A549 (cell line): Measurements from ENCODE around the gene PLCH2. TPM values are rescaled to one million over a fixed set of nuclear protein-coding genes. Genes with fewer than 3 reads are reported as not detected.

Experiments
- ATAC-seq, 2 experiments: fragments of 200-7000 bp in 1 of 2; fragments of >200 bp in 1 of 2; cut with Nextera tagmentation in 1 of 2; cut with Tn5 transposase in 1 of 2; 3 replicates each; pipeline versions ENCODE4 v1.8.0 to v1.9.1; 2018 to 2020; ENCODE audit warnings: mild to moderate bottlenecking in 1 of 2, moderate library complexity in 1 of 2
- CTCF ChIA-PET: fragments of 300-600 bp; sonication (Branson Sonifier 250); formaldehyde crosslinking; extraction: SDS; loops from one replicate; lab custom pipeline; 2021; ENCODE audit warnings: antibody characterized with exemption, inconsistent platforms; lab: Yijun Ruan, JAX
- POLR2A ChIA-PET: fragments of 350-600 bp; formaldehyde crosslinking; extraction: SDS; loops from one replicate; lab custom pipeline; 2021; ENCODE audit warnings: antibody characterized with exemption, inconsistent platforms; lab: Yijun Ruan, JAX
- DNase-seq, 2 experiments: peaks; one replicate each; pipeline versions ENCODE4 v3.0.0 to v3.0.0-alpha.2; 2011 to 2016; ENCODE audit warnings: low read depth in 1 of 2, low spot score in 1 of 2
- FAIRE-seq: peaks from 2 replicates; lab custom pipeline; 2011; peaks lifted over from hg19 to GRCh38; lab: Jason Lieb, UNC
- H3K27ac ChIP-seq, 2 experiments: fragments of >200 bp; sonication (Bioruptor Twin); formaldehyde crosslinking; 3 replicates each; pipeline ENCODE4 v1.5.1; 2016 to 2017
- H3K4me1 ChIP-seq: fragments of >200 bp; sonication (Bioruptor Twin); formaldehyde crosslinking; 3 replicates; pipeline ENCODE4 v1.6.1; 2016
- H3K4me2 ChIP-seq: fragments of >200 bp; sonication (Bioruptor Twin); formaldehyde crosslinking; 3 replicates; pipeline ENCODE4 v1.6.1; 2016
- H3K4me3 ChIP-seq: fragments of >200 bp; sonication (Bioruptor Twin); formaldehyde crosslinking; 3 replicates; pipeline ENCODE4 v1.5.1; 2016
- H3K9me3 ChIP-seq: fragments of >200 bp; sonication (Bioruptor Twin); formaldehyde crosslinking; 3 replicates; pipeline ENCODE4 v1.6.1; 2016
- ATOH8 ChIP-seq: fragments of 250-450 bp; sonication (Bioruptor Pico); IDR thresholded peaks from 2 replicates; pipeline ENCODE4 v1.5.0; 2020; ENCODE audit warnings: low read depth, mild to moderate bottlenecking, moderate library complexity
- ESRRA ChIP-seq: fragments of 150-350 bp; IDR thresholded peaks from 2 replicates; pipeline ENCODE4 v1.6.1; 2014; ENCODE audit warnings: mild to moderate bottlenecking, low read length, borderline replicate concordance
- FOSL2 ChIP-seq, 2 experiments: fragments of 450-650 bp in 1 of 2; fragments of >200 bp in 1 of 2; sonication (Bioruptor Twin) in 1 of 2; formaldehyde crosslinking; IDR thresholded peaks; 2 replicates each; pipeline versions ENCODE4 v1.5.0 to v1.6.1; 2016 to 2020; ENCODE audit warnings: mild to moderate bottlenecking in 1 of 2, moderate library complexity in 1 of 2
- FOXS1 ChIP-seq: fragments of 250-450 bp; sonication (Bioruptor Pico); IDR thresholded peaks from 2 replicates; pipeline ENCODE4 v1.5.0; 2020; ENCODE audit warnings: mild to moderate bottlenecking, moderate library complexity
- HES2 ChIP-seq: fragments of >200 bp; sonication (Bioruptor Twin); formaldehyde crosslinking; IDR thresholded peaks from 2 replicates; pipeline ENCODE4 v1.6.1; 2016
- KDM5A ChIP-seq: fragments of 200-600 bp; sonication (generic); IDR thresholded peaks from 2 replicates; pipeline ENCODE4 v1.6.1; 2016; ENCODE audit warnings: antibody characterized with exemption, mild to moderate bottlenecking
- MAX ChIP-seq: IDR thresholded peaks from 2 replicates; pipeline ENCODE4 v1.6.1; 2012
- MYC ChIP-seq: IDR thresholded peaks from 2 replicates; pipeline ENCODE4 v1.6.1; 2012; ENCODE audit warnings: mild to moderate bottlenecking, inconsistent platforms, low read length, improper control_type of control experiment, borderline replicate concordance
- NPAS2 ChIP-seq: fragments of 250-450 bp; sonication (Bioruptor Pico); IDR thresholded peaks from 2 replicates; pipeline ENCODE4 v1.8.0; 2022; ENCODE audit warnings: mild to moderate bottlenecking, moderate library complexity, borderline replicate concordance
- PHF8 ChIP-seq: fragments of 200-600 bp; sonication (generic); IDR thresholded peaks from 2 replicates; pipeline ENCODE4 v1.6.1; 2016; ENCODE audit warnings: low read depth, mild to moderate bottlenecking, antibody characterized with exemption, moderate library complexity, borderline replicate concordance
- POLR2AphosphoS2 ChIP-seq: conservative IDR thresholded peaks from 2 replicates; pipeline ENCODE4 v1.6.1; 2012; ENCODE audit warnings: low read length, improper control_type of control experiment, inconsistent platforms
- RNF2 ChIP-seq: fragments of 200-600 bp; sonication (generic); IDR thresholded peaks from 2 replicates; pipeline ENCODE4 v1.6.1; 2016; ENCODE audit warnings: low read depth, mild to moderate bottlenecking, antibody characterized with exemption, moderate library complexity, borderline replicate concordance
- TFCP2L1 ChIP-seq: fragments of 250-450 bp; sonication (Bioruptor Pico); IDR thresholded peaks from 2 replicates; pipeline ENCODE4 v1.5.0; 2021; ENCODE audit warnings: mild to moderate bottlenecking
- USF2 ChIP-seq: fragments of 450-650 bp; IDR thresholded peaks from 2 replicates; pipeline ENCODE4 v1.6.1; 2014; ENCODE audit warnings: antibody characterized with exemption
- ZFP36 ChIP-seq: fragments of 450-650 bp; IDR thresholded peaks from 2 replicates; pipeline ENCODE4 v1.6.1; 2014; ENCODE audit warnings: borderline replicate concordance; ENCODE audit not compliant: partially characterized antibody
- WGBS: methylation state at CpG from one replicate; pipeline ENCODE4 v1.1.6; 2017; ENCODE audit errors: missing lambda C conversion rate; 5-methylcytosine and 5-hydroxymethylcytosine counted together
- polyA plus RNA-seq, 4 experiments: library from polyadenylated mRNA; depleted of rRNA in 3 of 4; stranded (reverse); fragments of >200 nt; fragmentation: RNase III in 1 of 4; extraction: RNeasy Plus Mini Kit Qiagen cat#74134 plus additional on column Dnase treatment in 1 of 4; gene quantifications; 2 replicates in 3 of 4; 3 replicates in 1 of 4; pipeline ENCODE4 v1.2.3, GENCODE V29; 2011 to 2017
- TF ChIP-seq, protein P1 (sequence below): fragments of >200 bp; sonication (Bioruptor Twin); formaldehyde crosslinking; IDR thresholded peaks from 3 replicates; pipeline ENCODE4 v1.5.1; 2016
- TF ChIP-seq, protein P2 (sequence below): IDR thresholded peaks from 2 replicates; pipeline ENCODE4 v1.6.1; 2012

Gene PLCH2
- polyA plus RNA-seq, 2 of the 4 experiments (the other 2 are of a cell fraction), result 0.10 to 0.18 TPM

GRCh38 chr1:2530513-2531361 is 54.6 kb downstream of the PLCH2 start:
- ChIA-PET POLR2A (no interaction called here), CTCF (interaction anchor here (0.8 to 6.1 kb wide), 2 partner anchors 16 to 37 kb away, joined by 3 to 36 read pairs; no protein-coding TSS in a partner anchor)
- WGBS, result 81% methylated on average over 14 of the region's 30 CpGs
- FAIRE-seq, result no peak
- H3K4me3 ChIP-seq, result no peak overlapping the region
- H3K4me2 ChIP-seq, result no peak overlapping the region
- H3K9me3 ChIP-seq, result no peaks in the 10 kb centered on the region
- TF ChIP-seq, protein P1, sequence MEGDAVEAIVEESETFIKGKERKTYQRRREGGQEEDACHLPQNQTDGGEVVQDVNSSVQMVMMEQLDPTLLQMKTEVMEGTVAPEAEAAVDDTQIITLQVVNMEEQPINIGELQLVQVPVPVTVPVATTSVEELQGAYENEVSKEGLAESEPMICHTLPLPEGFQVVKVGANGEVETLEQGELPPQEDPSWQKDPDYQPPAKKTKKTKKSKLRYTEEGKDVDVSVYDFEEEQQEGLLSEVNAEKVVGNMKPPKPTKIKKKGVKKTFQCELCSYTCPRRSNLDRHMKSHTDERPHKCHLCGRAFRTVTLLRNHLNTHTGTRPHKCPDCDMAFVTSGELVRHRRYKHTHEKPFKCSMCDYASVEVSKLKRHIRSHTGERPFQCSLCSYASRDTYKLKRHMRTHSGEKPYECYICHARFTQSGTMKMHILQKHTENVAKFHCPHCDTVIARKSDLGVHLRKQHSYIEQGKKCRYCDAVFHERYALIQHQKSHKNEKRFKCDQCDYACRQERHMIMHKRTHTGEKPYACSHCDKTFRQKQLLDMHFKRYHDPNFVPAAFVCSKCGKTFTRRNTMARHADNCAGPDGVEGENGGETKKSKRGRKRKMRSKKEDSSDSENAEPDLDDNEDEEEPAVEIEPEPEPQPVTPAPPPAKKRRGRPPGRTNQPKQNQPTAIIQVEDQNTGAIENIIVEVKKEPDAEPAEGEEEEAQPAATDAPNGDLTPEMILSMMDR, result no peak
- no peak for TF ChIP-seq RNF2
- no peak for TF ChIP-seq MYC
- TF ChIP-seq, protein P2, sequence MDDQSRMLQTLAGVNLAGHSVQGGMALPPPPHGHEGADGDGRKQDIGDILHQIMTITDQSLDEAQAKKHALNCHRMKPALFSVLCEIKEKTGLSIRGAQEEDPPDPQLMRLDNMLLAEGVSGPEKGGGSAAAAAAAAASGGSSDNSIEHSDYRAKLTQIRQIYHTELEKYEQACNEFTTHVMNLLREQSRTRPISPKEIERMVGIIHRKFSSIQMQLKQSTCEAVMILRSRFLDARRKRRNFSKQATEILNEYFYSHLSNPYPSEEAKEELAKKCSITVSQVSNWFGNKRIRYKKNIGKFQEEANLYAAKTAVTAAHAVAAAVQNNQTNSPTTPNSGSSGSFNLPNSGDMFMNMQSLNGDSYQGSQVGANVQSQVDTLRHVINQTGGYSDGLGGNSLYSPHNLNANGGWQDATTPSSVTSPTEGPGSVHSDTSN, result no peak
- TF ChIP-seq ATOH8 (CRISPR knock-in tag), result no peak
- no peak for TF ChIP-seq USF2
- TF ChIP-seq PHF8, result no peak
- no peak for TF ChIP-seq FOSL2 (IDR thresholded peaks at IDR 0.05)
- no peak for TF ChIP-seq FOSL2 (CRISPR knock-in tag; IDR thresholded peaks at IDR 0.05)
- no peak for TF ChIP-seq ZFP36
- no peak for TF ChIP-seq KDM5A
- TF ChIP-seq FOXS1 (CRISPR knock-in tag), result no peak
- TF ChIP-seq TFCP2L1, result no peak
- TF ChIP-seq, all 56 proteins: peak for 0
- no peak for DNase-seq
- ATAC-seq, result no peak
- Histone ChIP-seq H3K27ac (peak overlapping the region in 1 of 2 experiments; percentile 64; a peak in 3 of 6 replicates), H3K4me1 (peaks cover 36% of the 10 kb centered on the region)

- CTCF ChIA-PET, result interaction anchor here (1.5 to 6.1 kb wide), 2 partner anchors 14 to 118 kb away, joined by 4 to 36 read pairs; no protein-coding TSS in a partner anchor
- no peak for FAIRE-seq
- POLR2A ChIA-PET, result no interaction called here
- H3K27ac ChIP-seq, result peak overlapping the region in 1 of 2 experiments; percentile 85; a peak in 3 of 6 replicates
- DNase-seq, result no peak
- H3K9me3 ChIP-seq, result no peaks in the 10 kb centered on the region
- H3K4me3 ChIP-seq, result no peak overlapping the region
- TF ChIP-seq NPAS2 (CRISPR knock-in tag) (no peak), HES2 (no peak), FOSL2 (IDR thresholded peaks at IDR 0.05) (no peak), FOSL2 (CRISPR knock-in tag; IDR thresholded peaks at IDR 0.05) (no peak), MAX (no peak), ESRRA (no peak), RNF2 (no peak), POLR2AphosphoS2 (no peak)
- TF ChIP-seq, all 56 proteins: peak for 0
- H3K4me2 ChIP-seq, result no peak overlapping the region
- 91% methylated on average over 5 of the region's 23 CpGs for whole genome bisulfite sequencing
- ATAC-seq, result no peak
- peaks cover 28% of the 10 kb centered on the region for H3K4me1 ChIP-seq
Observed at GRCh38 chr1:2532485-2533160, 56.5 kb downstream of the PLCH2 start.
